VCaP (cell line): Measurements from ENCODE around the gene RAB44.
A peak's percentile ranks its signal among the peaks of the same experiment; 100 is the strongest.

Experiments used
- H3K27ac ChIP-seq: fragments of 450-650 bp; 2 replicates; pipeline ENCODE4 v1.5.1; 2017
- TF ChIP-seq, protein P1 (sequence below): fragments of 450-650 bp; conservative IDR thresholded peaks from 2 replicates; pipeline ENCODE4 v1.5.1; 2017; ENCODE audit warnings: mild to moderate bottlenecking, moderate library complexity

The RAB44 gene

DNA sequence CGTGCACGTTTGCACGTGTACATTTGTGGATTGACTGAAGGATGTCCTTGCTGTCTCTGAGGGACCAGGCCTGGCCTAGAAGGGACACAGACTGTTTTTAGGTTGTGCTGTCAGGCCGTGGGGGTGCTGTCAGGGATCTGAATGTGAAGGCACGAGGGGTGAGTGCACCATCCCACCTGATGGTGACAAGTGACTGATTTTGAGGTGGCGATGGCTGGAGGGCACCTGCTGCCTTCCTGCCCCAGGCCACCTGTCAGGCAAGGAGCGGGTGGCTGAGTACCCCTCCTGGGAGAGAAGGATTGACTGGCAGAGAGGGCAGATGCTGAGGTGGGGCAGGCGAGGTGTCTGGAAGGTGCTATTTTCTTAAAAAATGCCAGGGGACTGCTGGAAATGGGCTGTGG, 1.2 kb downstream of the RAB44 start:
- H3K27ac ChIP-seq: no peak overlapping the region
- TF ChIP-seq, protein P1, sequence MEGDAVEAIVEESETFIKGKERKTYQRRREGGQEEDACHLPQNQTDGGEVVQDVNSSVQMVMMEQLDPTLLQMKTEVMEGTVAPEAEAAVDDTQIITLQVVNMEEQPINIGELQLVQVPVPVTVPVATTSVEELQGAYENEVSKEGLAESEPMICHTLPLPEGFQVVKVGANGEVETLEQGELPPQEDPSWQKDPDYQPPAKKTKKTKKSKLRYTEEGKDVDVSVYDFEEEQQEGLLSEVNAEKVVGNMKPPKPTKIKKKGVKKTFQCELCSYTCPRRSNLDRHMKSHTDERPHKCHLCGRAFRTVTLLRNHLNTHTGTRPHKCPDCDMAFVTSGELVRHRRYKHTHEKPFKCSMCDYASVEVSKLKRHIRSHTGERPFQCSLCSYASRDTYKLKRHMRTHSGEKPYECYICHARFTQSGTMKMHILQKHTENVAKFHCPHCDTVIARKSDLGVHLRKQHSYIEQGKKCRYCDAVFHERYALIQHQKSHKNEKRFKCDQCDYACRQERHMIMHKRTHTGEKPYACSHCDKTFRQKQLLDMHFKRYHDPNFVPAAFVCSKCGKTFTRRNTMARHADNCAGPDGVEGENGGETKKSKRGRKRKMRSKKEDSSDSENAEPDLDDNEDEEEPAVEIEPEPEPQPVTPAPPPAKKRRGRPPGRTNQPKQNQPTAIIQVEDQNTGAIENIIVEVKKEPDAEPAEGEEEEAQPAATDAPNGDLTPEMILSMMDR: no peak

GRCh38 chr6:36699348-36699747, 1.7 kb downstream of the RAB44 start:
- no peak overlapping the region for H3K27ac ChIP-seq
- TF ChIP-seq, protein P1: no peak

- H3K27ac ChIP-seq: no peak overlapping the region
Observed at GRCh38 chr6:36700071-36700812, 2.6 kb downstream of the RAB44 start.

DNA sequence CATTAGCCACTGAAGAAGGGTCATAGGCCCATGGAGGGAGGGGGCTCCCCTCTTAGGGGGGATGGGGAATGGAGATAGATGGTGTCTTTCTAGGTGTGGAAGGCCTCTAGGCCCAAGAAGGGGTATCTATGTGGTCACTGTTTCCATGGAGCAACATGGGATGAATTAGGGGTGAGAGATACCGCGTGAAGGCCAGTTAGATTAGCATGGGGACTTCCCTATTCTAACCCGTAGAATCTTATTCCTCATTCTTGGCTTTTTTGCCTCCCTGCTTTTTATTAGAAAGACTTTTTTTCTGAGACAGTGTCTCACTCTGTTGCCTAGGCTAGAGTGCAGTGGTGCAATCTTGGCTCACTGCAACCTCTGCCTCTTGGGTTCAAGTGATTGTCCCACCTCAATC, 3.2 kb downstream of the RAB44 start:
- TF ChIP-seq, protein P1: no peak
- H3K27ac ChIP-seq: no peak overlapping the region

More at GRCh38 chr6:36700071-36700812, 2.6 kb downstream of the RAB44 start:
- TF ChIP-seq, protein P1: no peak

- TF ChIP-seq, protein P1: peak; percentile 59
- H3K27ac ChIP-seq: no peak overlapping the region
Observed at GRCh38 chr6:36701401-36701991, 3.9 kb downstream of the RAB44 start.

- TF ChIP-seq, protein P1: no peak
Observed at GRCh38 chr6:36702656-36703055, 5.0 kb downstream of the RAB44 start.

DNA sequence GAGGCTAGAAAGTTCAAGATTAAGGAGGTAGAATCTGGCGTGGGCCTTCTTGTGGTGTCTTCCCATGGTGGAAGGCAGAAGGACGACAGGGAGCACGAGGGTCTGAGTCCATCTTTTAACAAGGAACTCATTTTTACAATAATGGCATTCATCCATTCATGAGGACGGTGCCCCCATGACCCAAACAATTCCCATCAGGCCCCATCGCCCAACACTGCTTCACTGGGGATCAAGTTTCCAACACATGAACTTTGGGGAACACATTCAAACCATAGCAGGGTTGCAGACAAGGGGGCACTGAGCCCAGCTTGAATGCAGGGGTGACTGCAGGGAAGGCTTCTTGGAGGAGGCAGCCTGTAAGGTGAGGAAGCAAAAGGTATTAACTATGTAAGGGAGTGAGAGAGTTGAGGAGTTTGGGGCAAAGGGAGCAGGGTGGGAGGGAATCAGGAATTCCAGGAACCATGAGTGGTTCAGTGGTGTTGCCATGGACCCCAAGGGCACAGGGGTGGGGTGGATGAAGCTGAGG, 5.5 kb downstream of the RAB44 start:
- TF ChIP-seq, protein P1: no peak
- H3K27ac ChIP-seq: no peak overlapping the region

More at GRCh38 chr6:36702656-36703055, 5.0 kb downstream of the RAB44 start:
- H3K27ac ChIP-seq: no peak overlapping the region
